Measurements from ENCODE around the gene TMEM273. TPM values are rescaled to one million over a fixed set of nuclear protein-coding genes. Genes with fewer than 3 reads are reported as not detected.

Gene TMEM273
- total and polyA plus RNA-seq, 7 donors, result 5.4 to 17.8 (median 11.0) TPM

DNA sequence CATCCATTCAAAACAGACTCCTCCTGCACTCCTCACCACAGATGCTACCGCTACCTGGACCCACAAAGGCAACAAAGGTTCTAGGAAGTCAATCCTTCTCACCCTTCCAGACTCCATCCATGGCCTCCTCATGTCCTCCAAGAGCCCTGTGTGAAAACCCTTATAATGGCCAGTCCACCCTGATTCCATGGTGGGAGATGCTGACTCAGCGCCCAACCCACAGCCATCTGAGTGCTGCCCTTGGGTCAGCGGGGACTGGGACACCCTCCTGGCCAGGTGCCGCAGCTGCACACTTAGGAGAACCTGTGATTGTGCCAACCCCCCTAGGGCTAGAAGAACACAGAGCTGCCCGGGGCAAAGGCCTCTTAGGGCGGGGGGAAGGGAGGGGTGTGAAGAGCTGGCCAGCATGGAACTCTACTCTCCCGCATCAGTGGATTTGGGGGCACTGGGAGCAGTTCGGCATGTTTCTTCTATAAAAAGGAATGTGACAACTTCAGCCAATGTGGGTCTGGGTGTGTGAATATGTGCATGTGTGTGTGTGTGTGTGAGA is 25.4 kb downstream of the TMEM273 start:
- no peak for DNase-seq
- TF ChIP-seq EP300 (IDR thresholded peaks at IDR 0.05) (no peak), POLR2A (IDR thresholded peaks at IDR 0.05) (no peak), POLR2AphosphoS5 (IDR thresholded peaks at IDR 0.05) (no peak)
- TF ChIP-seq, protein P1, sequence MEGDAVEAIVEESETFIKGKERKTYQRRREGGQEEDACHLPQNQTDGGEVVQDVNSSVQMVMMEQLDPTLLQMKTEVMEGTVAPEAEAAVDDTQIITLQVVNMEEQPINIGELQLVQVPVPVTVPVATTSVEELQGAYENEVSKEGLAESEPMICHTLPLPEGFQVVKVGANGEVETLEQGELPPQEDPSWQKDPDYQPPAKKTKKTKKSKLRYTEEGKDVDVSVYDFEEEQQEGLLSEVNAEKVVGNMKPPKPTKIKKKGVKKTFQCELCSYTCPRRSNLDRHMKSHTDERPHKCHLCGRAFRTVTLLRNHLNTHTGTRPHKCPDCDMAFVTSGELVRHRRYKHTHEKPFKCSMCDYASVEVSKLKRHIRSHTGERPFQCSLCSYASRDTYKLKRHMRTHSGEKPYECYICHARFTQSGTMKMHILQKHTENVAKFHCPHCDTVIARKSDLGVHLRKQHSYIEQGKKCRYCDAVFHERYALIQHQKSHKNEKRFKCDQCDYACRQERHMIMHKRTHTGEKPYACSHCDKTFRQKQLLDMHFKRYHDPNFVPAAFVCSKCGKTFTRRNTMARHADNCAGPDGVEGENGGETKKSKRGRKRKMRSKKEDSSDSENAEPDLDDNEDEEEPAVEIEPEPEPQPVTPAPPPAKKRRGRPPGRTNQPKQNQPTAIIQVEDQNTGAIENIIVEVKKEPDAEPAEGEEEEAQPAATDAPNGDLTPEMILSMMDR (IDR thresholded peaks at IDR 0.05), result no peak
- Histone ChIP-seq H3K36me3 (no peaks in the 10 kb centered on the region), H3K4me1 (no peaks in the 10 kb centered on the region), H3K27ac (no peak overlapping the region), H3K27me3 (no peaks in the 10 kb centered on the region), H3K4me3 (no peak overlapping the region), H3K9me3 (no peaks in the 10 kb centered on the region)
- intact Hi-C loops (cut with DNase I), result loop anchor here (5.0 to 10.0 kb wide), 2 partner anchors 181 to 508 kb away; no protein-coding TSS in a partner anchor
- whole genome bisulfite sequencing, 2 donors, result 76 to 87% methylated on average over 8 of the region's 8 CpGs

- no peaks in the 10 kb centered on the region for H3K9me3 ChIP-seq
- 77 to 82% methylated on average over 5 of the region's 5 CpGs for WGBS, 2 donors
- DNase-seq, result no peak
- H3K36me3 ChIP-seq, result no peaks in the 10 kb centered on the region
- intact Hi-C loops (cut with DNase I), result loop anchor here (5.0 to 10.0 kb wide), 2 partner anchors 180 to 507 kb away; no protein-coding TSS in a partner anchor
- H3K4me3 ChIP-seq, result no peak overlapping the region
- no peaks in the 10 kb centered on the region for H3K27me3 ChIP-seq
- TF ChIP-seq, protein P1 (IDR thresholded peaks at IDR 0.05), result no peak
- no peak for TF ChIP-seq POLR2A (IDR thresholded peaks at IDR 0.05)
- no peak for TF ChIP-seq POLR2AphosphoS5 (IDR thresholded peaks at IDR 0.05)
- no peak for TF ChIP-seq EP300 (IDR thresholded peaks at IDR 0.05)
- no peak overlapping the region for H3K27ac ChIP-seq
- no peaks in the 10 kb centered on the region for H3K4me1 ChIP-seq
Measured at GRCh38 chr10:49162063-49162462, 26.1 kb downstream of the TMEM273 start.

- no peaks in the 10 kb centered on the region for H3K4me1 ChIP-seq
- intact Hi-C loops (cut with DNase I), result loop anchor here (5.0 to 10.0 kb wide), 2 partner anchors 179 to 507 kb away; no protein-coding TSS in a partner anchor
- H3K9me3 ChIP-seq, result no peaks in the 10 kb centered on the region
- H3K36me3 ChIP-seq, result no peaks in the 10 kb centered on the region
- DNase-seq, result no peak
- H3K27ac ChIP-seq, result no peak overlapping the region
- no peak overlapping the region for H3K4me3 ChIP-seq
- no peak for TF ChIP-seq EP300 (IDR thresholded peaks at IDR 0.05)
- TF ChIP-seq POLR2AphosphoS5 (IDR thresholded peaks at IDR 0.05), result no peak
- TF ChIP-seq, protein P1 (IDR thresholded peaks at IDR 0.05), result no peak
- TF ChIP-seq POLR2A (IDR thresholded peaks at IDR 0.05), result no peak
- WGBS, 2 donors, result 44 to 56% methylated on average over 8 of the region's 8 CpGs
- no peaks in the 10 kb centered on the region for H3K27me3 ChIP-seq
Measured at GRCh38 chr10:49161411-49161997, 26.7 kb downstream of the TMEM273 start.

GRCh38 chr10:49160814-49161213 is 27.4 kb downstream of the TMEM273 start:
- H3K9me3 ChIP-seq, result no peaks in the 10 kb centered on the region
- no peaks in the 10 kb centered on the region for H3K36me3 ChIP-seq
- WGBS, 2 donors, result 86 to 92% methylated on average over 5 of the region's 5 CpGs
- H3K4me1 ChIP-seq, result no peaks in the 10 kb centered on the region
- no peak overlapping the region for H3K27ac ChIP-seq
- intact Hi-C loops (cut with DNase I), result loop anchor here (5.0 to 10.0 kb wide), 2 partner anchors 179 to 506 kb away; no protein-coding TSS in a partner anchor
- no peak overlapping the region for H3K4me3 ChIP-seq
- no peaks in the 10 kb centered on the region for H3K27me3 ChIP-seq
- TF ChIP-seq, protein P1 (IDR thresholded peaks at IDR 0.05), result no peak
- TF ChIP-seq POLR2A (IDR thresholded peaks at IDR 0.05) (no peak), POLR2AphosphoS5 (IDR thresholded peaks at IDR 0.05) (no peak), EP300 (IDR thresholded peaks at IDR 0.05) (no peak)
- no peak for DNase-seq

Data from sigmoid colon (tissue), 7 donors.